WTC11 (cell line): Measurements from ENCODE around the gene SLC7A4. TPM values are rescaled to one million over a fixed set of nuclear protein-coding genes. Genes with fewer than 3 reads are reported as not detected.
"Not testable (repeated sequence)": the region's sequence is repeated elsewhere in the genome, so short reads cannot be mapped to it uniquely, and the experiment has no call there.

ENCODE experiments used
- ATAC-seq: fragments of 200-7000 bp; cut with Tn5 transposase; 2 replicates; pipeline ENCODE4 v1.10.0; 2021; ENCODE audit warnings: mild to moderate bottlenecking, moderate library complexity
- CTCF ChIA-PET: fragments of 300-600 bp; sonication (Branson Sonifier 250); formaldehyde crosslinking; loops from one replicate; lab custom pipeline; 2021; ENCODE audit warnings: antibody characterized with exemption; lab: Charles Lee
- POLR2A ChIA-PET: fragments of 350-600 bp; sonication (Branson Sonifier 250); formaldehyde crosslinking; loops from one replicate; lab custom pipeline; 2021; ENCODE audit warnings: antibody characterized with exemption; lab: Charles Lee
- DNase-seq: peaks from one replicate; pipeline ENCODE4 v3.0.0; 2021; ENCODE audit warnings: low spot score
- H3K27ac Mint-ChIP-seq: 2 replicates; pipeline ENCODE4 v1.8.0; 2021; ENCODE audit warnings: mixed read lengths
- H3K27me3 Mint-ChIP-seq: 2 replicates; pipeline ENCODE4 v1.8.0; 2021; ENCODE audit warnings: low read depth, mild to moderate bottlenecking, moderate library complexity, mixed read lengths
- H3K36me3 Mint-ChIP-seq: 2 replicates; pipeline ENCODE4 v1.8.0; 2021; ENCODE audit warnings: mixed read lengths
- H3K4me1 Mint-ChIP-seq: 2 replicates; pipeline ENCODE4 v1.8.0; 2022; ENCODE audit warnings: mixed read lengths
- H3K4me3 Mint-ChIP-seq: 2 replicates; pipeline ENCODE4 v1.8.0; 2021; ENCODE audit warnings: mild to moderate bottlenecking, moderate library complexity, mixed read lengths
- H3K9me3 Mint-ChIP-seq: 2 replicates; pipeline ENCODE4 v1.8.0; 2021; ENCODE audit warnings: mixed read lengths
- ATF1 ChIP-seq: sonication (generic); formaldehyde crosslinking; IDR thresholded peaks from 2 replicates; pipeline ENCODE4 v1.8.1; 2023; ENCODE audit warnings: mild to moderate bottlenecking, moderate library complexity, missing genetic modification reagents
- ATF6 ChIP-seq: sonication (generic); formaldehyde crosslinking; IDR thresholded peaks from 2 replicates; pipeline ENCODE4 v1.8.1; 2023; ENCODE audit warnings: mild to moderate bottlenecking, missing genetic modification reagents
- FOXP1 ChIP-seq: sonication (generic); formaldehyde crosslinking; IDR thresholded peaks from 2 replicates; pipeline ENCODE4 v1.8.0; 2022; ENCODE audit warnings: missing genetic modification reagents, mild to moderate bottlenecking, moderate library complexity, borderline replicate concordance
- JAZF1 ChIP-seq: fragments of 250-450 bp; sonication (Bioruptor Pico); IDR thresholded peaks from 2 replicates; pipeline ENCODE4 v1.9.0; 2021; ENCODE audit warnings: moderate library complexity, mild to moderate bottlenecking, inconsistent platforms
- MLX ChIP-seq: sonication (generic); formaldehyde crosslinking; IDR thresholded peaks from 2 replicates; pipeline ENCODE4 v1.8.1; 2023; ENCODE audit warnings: mild to moderate bottlenecking, missing genetic modification reagents, moderate library complexity
- MYBL2 ChIP-seq: sonication (generic); formaldehyde crosslinking; IDR thresholded peaks from 2 replicates; pipeline ENCODE4 v1.8.1; 2023; ENCODE audit warnings: mild to moderate bottlenecking, moderate library complexity, missing genetic modification reagents
- NFE2L1 ChIP-seq: sonication (generic); formaldehyde crosslinking; IDR thresholded peaks from 2 replicates; pipeline ENCODE4 v1.8.1; 2023; ENCODE audit warnings: missing genetic modification reagents
- PRRX2 ChIP-seq: fragments of 250-450 bp; sonication (Bioruptor Pico); IDR thresholded peaks from 2 replicates; pipeline ENCODE4 v1.8.0; 2021; ENCODE audit warnings: mild to moderate bottlenecking
- SP1 ChIP-seq: sonication (generic); formaldehyde crosslinking; conservative IDR thresholded peaks from 2 replicates; pipeline ENCODE4 v1.8.1; 2022; ENCODE audit warnings: missing genetic modification reagents
- TCF7 ChIP-seq: sonication (generic); formaldehyde crosslinking; IDR thresholded peaks from 2 replicates; pipeline ENCODE4 v1.8.0; 2022; ENCODE audit warnings: mild to moderate bottlenecking, low read depth, missing genetic modification reagents, moderate library complexity
- ZBTB21 ChIP-seq: sonication (generic); formaldehyde crosslinking; IDR thresholded peaks from 2 replicates; pipeline ENCODE4 v1.8.1; 2023; ENCODE audit warnings: mild to moderate bottlenecking, missing genetic modification reagents, borderline replicate concordance
- ZNF138 ChIP-seq: sonication (generic); formaldehyde crosslinking; conservative IDR thresholded peaks from 2 replicates; pipeline ENCODE4 v1.8.1; 2022; ENCODE audit warnings: mild to moderate bottlenecking, moderate library complexity, missing genetic modification reagents
- ZNF263 ChIP-seq: sonication (generic); formaldehyde crosslinking; IDR thresholded peaks from 2 replicates; pipeline ENCODE4 v1.8.1; 2022; ENCODE audit warnings: low read depth, mild to moderate bottlenecking, moderate library complexity, missing genetic modification reagents
- ZNF512 ChIP-seq: sonication (generic); formaldehyde crosslinking; IDR thresholded peaks from 2 replicates; pipeline ENCODE4 v1.8.1; 2022; ENCODE audit warnings: missing genetic modification reagents, borderline replicate concordance
- total RNA-seq: library from RNA; stranded (reverse); gene quantifications from 3 replicates; pipeline ENCODE4 v1.2.3, GENCODE V29; 2021
- TF ChIP-seq, protein P1 (sequence below): sonication (generic); formaldehyde crosslinking; IDR thresholded peaks from 2 replicates; pipeline ENCODE4 v1.8.0; 2022; ENCODE audit warnings: missing genetic modification reagents
- TF ChIP-seq, protein P2 (sequence below): sonication (generic); formaldehyde crosslinking; IDR thresholded peaks from 2 replicates; pipeline ENCODE4 v1.8.0; 2022; ENCODE audit warnings: mild to moderate bottlenecking, missing genetic modification reagents
- TF ChIP-seq, protein P3 (sequence below): sonication (generic); formaldehyde crosslinking; IDR thresholded peaks from 2 replicates; pipeline ENCODE4 v1.8.0; 2022; ENCODE audit warnings: mild to moderate bottlenecking, missing genetic modification reagents

SLC7A4 gene
- total RNA-seq, 1 experiment from 2014 or later = 0.37 TPM

GRCh38 chr22:21073482-21073881 lies 41.1 kb upstream of the SLC7A4 start (continued):
- TF ChIP-seq, protein P1, sequence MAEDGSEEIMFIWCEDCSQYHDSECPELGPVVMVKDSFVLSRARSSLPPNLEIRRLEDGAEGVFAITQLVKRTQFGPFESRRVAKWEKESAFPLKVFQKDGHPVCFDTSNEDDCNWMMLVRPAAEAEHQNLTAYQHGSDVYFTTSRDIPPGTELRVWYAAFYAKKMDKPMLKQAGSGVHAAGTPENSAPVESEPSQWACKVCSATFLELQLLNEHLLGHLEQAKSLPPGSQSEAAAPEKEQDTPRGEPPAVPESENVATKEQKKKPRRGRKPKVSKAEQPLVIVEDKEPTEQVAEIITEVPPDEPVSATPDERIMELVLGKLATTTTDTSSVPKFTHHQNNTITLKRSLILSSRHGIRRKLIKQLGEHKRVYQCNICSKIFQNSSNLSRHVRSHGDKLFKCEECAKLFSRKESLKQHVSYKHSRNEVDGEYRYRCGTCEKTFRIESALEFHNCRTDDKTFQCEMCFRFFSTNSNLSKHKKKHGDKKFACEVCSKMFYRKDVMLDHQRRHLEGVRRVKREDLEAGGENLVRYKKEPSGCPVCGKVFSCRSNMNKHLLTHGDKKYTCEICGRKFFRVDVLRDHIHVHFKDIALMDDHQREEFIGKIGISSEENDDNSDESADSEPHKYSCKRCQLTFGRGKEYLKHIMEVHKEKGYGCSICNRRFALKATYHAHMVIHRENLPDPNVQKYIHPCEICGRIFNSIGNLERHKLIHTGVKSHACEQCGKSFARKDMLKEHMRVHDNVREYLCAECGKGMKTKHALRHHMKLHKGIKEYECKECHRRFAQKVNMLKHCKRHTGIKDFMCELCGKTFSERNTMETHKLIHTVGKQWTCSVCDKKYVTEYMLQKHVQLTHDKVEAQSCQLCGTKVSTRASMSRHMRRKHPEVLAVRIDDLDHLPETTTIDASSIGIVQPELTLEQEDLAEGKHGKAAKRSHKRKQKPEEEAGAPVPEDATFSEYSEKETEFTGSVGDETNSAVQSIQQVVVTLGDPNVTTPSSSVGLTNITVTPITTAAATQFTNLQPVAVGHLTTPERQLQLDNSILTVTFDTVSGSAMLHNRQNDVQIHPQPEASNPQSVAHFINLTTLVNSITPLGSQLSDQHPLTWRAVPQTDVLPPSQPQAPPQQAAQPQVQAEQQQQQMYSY (CRISPR knock-in tag) = no peak
- TF ChIP-seq ZNF512 (CRISPR knock-in tag) = no peak
- TF ChIP-seq MLX (CRISPR knock-in tag) = no peak
- TF ChIP-seq ATF6 (CRISPR knock-in tag) = no peak

- no peaks in the 10 kb centered on the region for H3K36me3 Mint-ChIP-seq
- ATAC-seq (no peak), DNase-seq (no peak)
- CTCF ChIA-PET = interaction anchor here (1.0 to 2.0 kb wide), 2 partner anchors 30 to 52 kb away, joined by 3 to 7 read pairs; no protein-coding TSS in a partner anchor
- TF ChIP-seq ZBTB21 (CRISPR knock-in tag) (no peak), MYBL2 (no peak), JAZF1 (CRISPR knock-in tag) (no peak), ATF1 (no peak), FOXP1 (CRISPR knock-in tag) (no peak), SP1 (no peak), NFE2L1 (CRISPR knock-in tag) (no peak), ZNF138 (CRISPR knock-in tag) (no peak), TCF7 (no peak), ZNF263 (CRISPR knock-in tag) (no peak), PRRX2 (CRISPR knock-in tag) (no peak)
- TF ChIP-seq, protein P2, sequence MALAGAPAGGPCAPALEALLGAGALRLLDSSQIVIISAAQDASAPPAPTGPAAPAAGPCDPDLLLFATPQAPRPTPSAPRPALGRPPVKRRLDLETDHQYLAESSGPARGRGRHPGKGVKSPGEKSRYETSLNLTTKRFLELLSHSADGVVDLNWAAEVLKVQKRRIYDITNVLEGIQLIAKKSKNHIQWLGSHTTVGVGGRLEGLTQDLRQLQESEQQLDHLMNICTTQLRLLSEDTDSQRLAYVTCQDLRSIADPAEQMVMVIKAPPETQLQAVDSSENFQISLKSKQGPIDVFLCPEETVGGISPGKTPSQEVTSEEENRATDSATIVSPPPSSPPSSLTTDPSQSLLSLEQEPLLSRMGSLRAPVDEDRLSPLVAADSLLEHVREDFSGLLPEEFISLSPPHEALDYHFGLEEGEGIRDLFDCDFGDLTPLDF (CRISPR knock-in tag) = no peak
- TF ChIP-seq, protein P3, sequence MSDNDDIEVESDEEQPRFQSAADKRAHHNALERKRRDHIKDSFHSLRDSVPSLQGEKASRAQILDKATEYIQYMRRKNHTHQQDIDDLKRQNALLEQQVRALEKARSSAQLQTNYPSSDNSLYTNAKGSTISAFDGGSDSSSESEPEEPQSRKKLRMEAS (CRISPR knock-in tag) = no peak
- TF ChIP-seq, all 79 proteins: peak for 0
- no peak overlapping the region for H3K27ac Mint-ChIP-seq
- POLR2A ChIA-PET = no interaction called here
- H3K4me1 Mint-ChIP-seq = no peaks in the 10 kb centered on the region
- peaks cover 18% of the 10 kb centered on the region for H3K9me3 Mint-ChIP-seq
- H3K27me3 Mint-ChIP-seq = no peaks in the 10 kb centered on the region
- H3K4me3 Mint-ChIP-seq = no peak overlapping the region
Measured at GRCh38 chr22:21073023-21073422, 40.7 kb upstream of the SLC7A4 start.

- H3K4me3 Mint-ChIP-seq, H3K36me3 Mint-ChIP-seq, ATAC-seq, DNase-seq, H3K4me1 Mint-ChIP-seq, POLR2A ChIA-PET, H3K27ac Mint-ChIP-seq, H3K27me3 Mint-ChIP-seq: not testable (repeated sequence)
- CTCF ChIA-PET = interaction anchor here (1.0 kb wide), 1 partner anchor 51 kb away, joined by 3 read pairs; no protein-coding TSS in a partner anchor
- peaks cover 18% of the 10 kb centered on the region for H3K9me3 Mint-ChIP-seq
Measured at GRCh38 chr22:21071796-21072195, 39.4 kb upstream of the SLC7A4 start.
